ENCODE data around the gene BARX1. TPM values are rescaled to one million over a fixed set of nuclear protein-coding genes. Genes with fewer than 3 reads are reported as not detected.

BARX1 gene
- total RNA-seq, 4 donors from 2014 or later = not detected

GRCh38 chr9:93922535-93922934 is 32.6 kb downstream of the BARX1 start:
- WGBS, 2 donors (ENCODE audit: low coverage in 1 of 2) = 60 to 69% methylated on average over 4 of the region's 4 CpGs
- Histone ChIP-seq H3K36me3 (no peaks in the 10 kb centered on the region), H3K27ac (no peak overlapping the region), H3K27me3 (peaks cover 3% of the 10 kb centered on the region), H3K4me1 (no peaks in the 10 kb centered on the region), H3K9me3 (no peaks in the 10 kb centered on the region), H3K4me3 (no peak overlapping the region)
- in situ Hi-C loops (cut with MboI; ENCODE audit: low pct_ligation_motif_present in 1 of 4, low pct_unique_long_range_greater_than_20kb in 1 of 4, low sequenced_read_pairs in 3 of 4) (no loop called here), intact Hi-C loops (cut with DNase I; ENCODE audit: low total_unique reads) (no loop called here)
- DNase-seq = no peak
- no peak for TF ChIP-seq EP300 (IDR thresholded peaks at IDR 0.05; ENCODE audit: low read depth)
- no peak for TF ChIP-seq POLR2A (IDR thresholded peaks at IDR 0.05)
- TF ChIP-seq, protein P1, sequence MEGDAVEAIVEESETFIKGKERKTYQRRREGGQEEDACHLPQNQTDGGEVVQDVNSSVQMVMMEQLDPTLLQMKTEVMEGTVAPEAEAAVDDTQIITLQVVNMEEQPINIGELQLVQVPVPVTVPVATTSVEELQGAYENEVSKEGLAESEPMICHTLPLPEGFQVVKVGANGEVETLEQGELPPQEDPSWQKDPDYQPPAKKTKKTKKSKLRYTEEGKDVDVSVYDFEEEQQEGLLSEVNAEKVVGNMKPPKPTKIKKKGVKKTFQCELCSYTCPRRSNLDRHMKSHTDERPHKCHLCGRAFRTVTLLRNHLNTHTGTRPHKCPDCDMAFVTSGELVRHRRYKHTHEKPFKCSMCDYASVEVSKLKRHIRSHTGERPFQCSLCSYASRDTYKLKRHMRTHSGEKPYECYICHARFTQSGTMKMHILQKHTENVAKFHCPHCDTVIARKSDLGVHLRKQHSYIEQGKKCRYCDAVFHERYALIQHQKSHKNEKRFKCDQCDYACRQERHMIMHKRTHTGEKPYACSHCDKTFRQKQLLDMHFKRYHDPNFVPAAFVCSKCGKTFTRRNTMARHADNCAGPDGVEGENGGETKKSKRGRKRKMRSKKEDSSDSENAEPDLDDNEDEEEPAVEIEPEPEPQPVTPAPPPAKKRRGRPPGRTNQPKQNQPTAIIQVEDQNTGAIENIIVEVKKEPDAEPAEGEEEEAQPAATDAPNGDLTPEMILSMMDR (IDR thresholded peaks at IDR 0.05) = no peak
- no peak for TF ChIP-seq POLR2AphosphoS5 (IDR thresholded peaks at IDR 0.05)

DNA sequence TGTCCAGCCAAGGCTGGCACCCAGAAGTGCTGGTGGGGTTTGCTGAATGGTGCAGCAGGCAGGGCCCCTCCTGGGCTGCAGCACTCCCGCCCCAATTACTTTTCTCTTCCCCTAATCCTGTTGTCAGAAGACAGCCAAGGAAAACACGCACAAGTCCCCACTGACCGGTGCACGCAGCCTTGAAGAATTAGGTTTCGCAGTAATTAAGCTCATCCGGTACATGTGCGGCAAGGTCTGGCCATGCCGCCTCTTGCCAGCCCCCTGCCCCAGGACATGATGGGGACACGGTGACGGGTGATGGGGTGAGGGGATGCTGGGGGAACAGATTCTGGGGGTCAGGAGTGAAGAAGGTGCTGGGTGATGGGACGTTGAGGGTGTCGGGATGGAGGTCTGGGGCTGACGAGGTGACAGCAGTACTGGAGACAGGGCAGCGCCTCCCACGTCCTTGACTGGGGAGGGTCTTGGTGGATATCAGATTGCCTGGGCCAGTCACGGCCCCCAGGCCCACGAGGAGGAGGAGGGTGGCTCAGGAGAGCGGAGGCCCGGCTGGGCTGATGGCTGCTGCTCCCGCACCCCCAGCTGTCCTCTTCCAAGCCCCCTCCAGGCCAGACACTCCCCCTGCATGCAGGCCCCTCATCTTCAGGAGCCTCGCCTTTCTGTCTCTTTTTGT is 34.9 kb downstream of the BARX1 start:
- WGBS, 2 donors (ENCODE audit: low coverage in 1 of 2) = 78 to 95% methylated on average over 10 to 21 of the region's 21 CpGs
- no peaks in the 10 kb centered on the region for H3K27me3 ChIP-seq
- TF ChIP-seq, protein P1 (IDR thresholded peaks at IDR 0.05) = no peak
- TF ChIP-seq EP300 (IDR thresholded peaks at IDR 0.05; ENCODE audit: low read depth) (no peak), POLR2AphosphoS5 (IDR thresholded peaks at IDR 0.05) (no peak), POLR2A (IDR thresholded peaks at IDR 0.05) (no peak)
- no peak for DNase-seq
- no peaks in the 10 kb centered on the region for H3K9me3 ChIP-seq
- H3K4me3 ChIP-seq = no peak overlapping the region
- no peaks in the 10 kb centered on the region for H3K36me3 ChIP-seq
- intact Hi-C loops (cut with DNase I; ENCODE audit: low total_unique reads) (no loop called here), in situ Hi-C loops (cut with MboI; ENCODE audit: low pct_ligation_motif_present in 1 of 4, low pct_unique_long_range_greater_than_20kb in 1 of 4, low sequenced_read_pairs in 3 of 4) (no loop called here)
- H3K27ac ChIP-seq = no peak overlapping the region
- H3K4me1 ChIP-seq = no peaks in the 10 kb centered on the region

DNA sequence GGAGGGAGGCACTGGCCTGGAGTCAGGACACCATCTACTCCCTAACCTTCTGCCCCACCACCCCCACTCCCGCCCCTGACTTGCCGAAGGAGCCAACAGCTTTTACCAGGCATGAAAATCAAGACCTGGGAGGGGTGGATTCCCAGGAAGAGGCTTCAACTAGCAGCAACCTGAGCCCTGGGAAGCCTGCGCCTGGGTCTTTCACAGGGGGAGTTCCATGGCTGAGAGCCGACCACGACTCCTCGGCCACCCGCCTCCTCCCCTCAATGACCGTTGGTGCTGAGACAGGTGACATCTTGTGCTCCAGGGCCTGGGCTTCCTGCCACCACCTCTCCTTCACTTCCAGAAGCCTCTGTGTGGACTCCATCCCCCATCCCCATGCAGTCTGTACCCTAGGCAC is 37.1 kb downstream of the BARX1 start:
- intact Hi-C loops (cut with DNase I; ENCODE audit: low total_unique reads) = no loop called here
- Histone ChIP-seq H3K36me3 (no peaks in the 10 kb centered on the region), H3K27me3 (no peaks in the 10 kb centered on the region), H3K9me3 (no peaks in the 10 kb centered on the region), H3K4me3 (no peak overlapping the region), H3K27ac (no peak overlapping the region), H3K4me1 (no peaks in the 10 kb centered on the region)
- WGBS, 2 donors (ENCODE audit: low coverage in 1 of 2) = 80% methylated on average over 8 of the region's 8 CpGs; no CpG with 5 or more reads in 1 of the 2 donors
- in situ Hi-C loops (cut with MboI; ENCODE audit: low pct_ligation_motif_present in 1 of 4, low pct_unique_long_range_greater_than_20kb in 1 of 4, low sequenced_read_pairs in 3 of 4) = no loop called here
- TF ChIP-seq EP300 (IDR thresholded peaks at IDR 0.05; ENCODE audit: low read depth) (no peak), POLR2A (IDR thresholded peaks at IDR 0.05) (no peak), POLR2AphosphoS5 (IDR thresholded peaks at IDR 0.05) (no peak)
- TF ChIP-seq, protein P1 (IDR thresholded peaks at IDR 0.05) = no peak
- no peak for DNase-seq

GRCh38 chr9:93917121-93917853 is 37.9 kb downstream of the BARX1 start:
- Histone ChIP-seq H3K4me1 (no peaks in the 10 kb centered on the region), H3K27ac (no peak overlapping the region), H3K27me3 (no peaks in the 10 kb centered on the region), H3K4me3 (no peak overlapping the region), H3K9me3 (no peaks in the 10 kb centered on the region), H3K36me3 (no peaks in the 10 kb centered on the region)
- in situ Hi-C loops (cut with MboI; ENCODE audit: low pct_ligation_motif_present in 1 of 4, low pct_unique_long_range_greater_than_20kb in 1 of 4, low sequenced_read_pairs in 3 of 4) (no loop called here), intact Hi-C loops (cut with DNase I; ENCODE audit: low total_unique reads) (no loop called here)
- TF ChIP-seq POLR2AphosphoS5 (IDR thresholded peaks at IDR 0.05) (no peak), EP300 (IDR thresholded peaks at IDR 0.05; ENCODE audit: low read depth) (no peak), POLR2A (IDR thresholded peaks at IDR 0.05) (no peak)
- TF ChIP-seq, protein P1 (IDR thresholded peaks at IDR 0.05) = no peak
- 78 to 82% methylated on average over 5 to 10 of the region's 10 CpGs for WGBS, 2 donors (ENCODE audit: low coverage in 1 of 2)
- DNase-seq = no peak
